ENCODE measurements around the gene CDCP2. TPM values are rescaled to one million over a fixed set of nuclear protein-coding genes. Genes with fewer than 3 reads are reported as not detected.
"Not testable (repeated sequence)": the region's sequence is repeated elsewhere in the genome, so short reads cannot be mapped to it uniquely, and the experiment has no call there.

Gene CDCP2
- total RNA-seq, 2 donors from 2014 or later: 0.11 to 0.14 TPM

- H3K9me3 Mint-ChIP-seq: no peaks in the 10 kb centered on the region
- DNase-seq (ENCODE audit: low spot score in 2 of 2): no peak
- H3K36me3 Mint-ChIP-seq: no peaks in the 10 kb centered on the region
- H3K27ac Mint-ChIP-seq: no peak overlapping the region
- no peak for ATAC-seq
Observed at GRCh38 chr1:54172614-54173599, 20.1 kb upstream of the CDCP2 start.

- H3K27ac Mint-ChIP-seq: no peak overlapping the region
- no peak for DNase-seq (ENCODE audit: low spot score in 2 of 2)
- H3K36me3 Mint-ChIP-seq: no peaks in the 10 kb centered on the region
- no peak for ATAC-seq
- no peaks in the 10 kb centered on the region for H3K9me3 Mint-ChIP-seq
Observed at GRCh38 chr1:54171606-54172005, 18.8 kb upstream of the CDCP2 start.

GRCh38 chr1:54171016-54171415, 18.2 kb upstream of the CDCP2 start:
- no peaks in the 10 kb centered on the region for H3K36me3 Mint-ChIP-seq
- no peak for DNase-seq (ENCODE audit: low spot score in 2 of 2)
- H3K27ac Mint-ChIP-seq: peak overlapping the region; percentile 72 to 86
- ATAC-seq: no peak
- H3K9me3 Mint-ChIP-seq: no peaks in the 10 kb centered on the region

- Mint-ChIP-seq H3K27ac (peak overlapping the region in 1 of 2 donors; percentile 20), H3K36me3 (no peaks in the 10 kb centered on the region)
- ATAC-seq: no peak
Observed at GRCh38 chr1:54169068-54169467, 16.3 kb upstream of the CDCP2 start.

GRCh38 chr1:54168206-54168965, 15.6 kb upstream of the CDCP2 start:
- H3K36me3 Mint-ChIP-seq: no peaks in the 10 kb centered on the region
- DNase-seq (ENCODE audit: low spot score in 2 of 2): no peak
- H3K27ac Mint-ChIP-seq: peak overlapping the region in 1 of 2 donors; percentile 30
- H3K9me3 Mint-ChIP-seq: no peaks in the 10 kb centered on the region
- ATAC-seq: no peak

More at GRCh38 chr1:54169068-54169467, 16.3 kb upstream of the CDCP2 start:
- H3K9me3 Mint-ChIP-seq: no peaks in the 10 kb centered on the region
- DNase-seq (ENCODE audit: low spot score in 2 of 2): no peak

GRCh38 chr1:54167422-54168139, 14.8 kb upstream of the CDCP2 start:
- DNase-seq (ENCODE audit: low spot score in 2 of 2) (no peak), ATAC-seq (no peak)
- no peaks in the 10 kb centered on the region for H3K9me3 Mint-ChIP-seq
- no peaks in the 10 kb centered on the region for H3K36me3 Mint-ChIP-seq
- peak overlapping the region in 1 of 2 donors; percentile 30 for H3K27ac Mint-ChIP-seq

GRCh38 chr1:54166357-54166756, 13.6 kb upstream of the CDCP2 start:
- not testable (repeated sequence) for H3K27ac Mint-ChIP-seq; H3K36me3 Mint-ChIP-seq; DNase-seq (ENCODE audit: low spot score in 2 of 2); ATAC-seq; H3K9me3 Mint-ChIP-seq

GRCh38 chr1:54165146-54165545, 12.3 kb upstream of the CDCP2 start:
- Mint-ChIP-seq H3K27ac (no peak overlapping the region), H3K9me3 (no peaks in the 10 kb centered on the region), H3K36me3 (no peaks in the 10 kb centered on the region)
- no peak for ATAC-seq
- no peak for DNase-seq (ENCODE audit: low spot score in 2 of 2)

GRCh38 chr1:54163573-54163972, 10.8 kb upstream of the CDCP2 start:
- Mint-ChIP-seq H3K27ac (peak overlapping the region in 1 of 2 donors; percentile 8), H3K36me3 (no peaks in the 10 kb centered on the region), H3K9me3 (no peaks in the 10 kb centered on the region)
- no peak for DNase-seq (ENCODE audit: low spot score in 2 of 2)
- ATAC-seq: no peak

- Mint-ChIP-seq H3K36me3 (no peaks in the 10 kb centered on the region), H3K9me3 (no peaks in the 10 kb centered on the region), H3K27ac (no peak overlapping the region)
- ATAC-seq (no peak), DNase-seq (ENCODE audit: low spot score in 2 of 2) (no peak)
Observed at GRCh38 chr1:54163051-54163450, 10.3 kb upstream of the CDCP2 start.

- Mint-ChIP-seq H3K27ac (no peak overlapping the region), H3K9me3 (no peaks in the 10 kb centered on the region), H3K36me3 (no peaks in the 10 kb centered on the region)
- ATAC-seq (no peak), DNase-seq (ENCODE audit: low spot score in 2 of 2) (no peak)
Observed at GRCh38 chr1:54161495-54162168, 8.8 kb upstream of the CDCP2 start.

- DNase-seq (ENCODE audit: low spot score in 2 of 2) (no peak), ATAC-seq (no peak)
- Mint-ChIP-seq H3K27ac (no peak overlapping the region), H3K36me3 (no peaks in the 10 kb centered on the region), H3K9me3 (no peaks in the 10 kb centered on the region)
Observed at GRCh38 chr1:54160351-54160750, 7.6 kb upstream of the CDCP2 start.

GRCh38 chr1:54159733-54160316, 7.0 kb upstream of the CDCP2 start:
- Mint-ChIP-seq H3K27ac (no peak overlapping the region), H3K36me3 (no peaks in the 10 kb centered on the region), H3K9me3 (no peaks in the 10 kb centered on the region)
- DNase-seq (ENCODE audit: low spot score in 2 of 2): no peak
- no peak for ATAC-seq

GRCh38 chr1:54158071-54158470, 5.3 kb upstream of the CDCP2 start:
- Mint-ChIP-seq H3K9me3 (no peaks in the 10 kb centered on the region), H3K36me3 (no peaks in the 10 kb centered on the region)
- peak in 1 of 2 donors; percentile 3 for ATAC-seq

GRCh38 chr1:54157401-54157800, 4.6 kb upstream of the CDCP2 start:
- no peaks in the 10 kb centered on the region for H3K9me3 Mint-ChIP-seq
- no peak for ATAC-seq
- no peak for DNase-seq (ENCODE audit: low spot score in 2 of 2)
- H3K27ac Mint-ChIP-seq: peak overlapping the region in 1 of 2 donors; percentile 51
- no peaks in the 10 kb centered on the region for H3K36me3 Mint-ChIP-seq

More at GRCh38 chr1:54158071-54158470, 5.3 kb upstream of the CDCP2 start:
- H3K27ac Mint-ChIP-seq: no peak overlapping the region
- DNase-seq (ENCODE audit: low spot score in 2 of 2): no peak

GRCh38 chr1:54156986-54157385, 4.2 kb upstream of the CDCP2 start:
- no peaks in the 10 kb centered on the region for H3K9me3 Mint-ChIP-seq
- peak overlapping the region in 1 of 2 donors; percentile 51 for H3K27ac Mint-ChIP-seq
- ATAC-seq: no peak
- H3K36me3 Mint-ChIP-seq: no peaks in the 10 kb centered on the region
- DNase-seq (ENCODE audit: low spot score in 2 of 2): no peak
